ENCODE data around the gene CHST7. TPM values are rescaled to one million over a fixed set of nuclear protein-coding genes. Genes with fewer than 3 reads are reported as not detected.

The CHST7 gene
- total and polyA plus RNA-seq, 2 of the 8 experiments (the other 6 are each of a cell fraction or from before 2014, with no cell fraction given) = 7.9 to 14.1 TPM

GRCh38 chrX:46628460-46629371, 55.2 kb downstream of the CHST7 start (continued):
- TF ChIP-seq SP1 (IDR thresholded peaks at IDR 0.05; ENCODE audit: low read depth, low read length) = no peak
- TF ChIP-seq HDAC2 (IDR thresholded peaks at IDR 0.05; ENCODE audit: borderline replicate concordance in 1 of 2, low read depth in 2 of 2, low read length in 2 of 2) = no peak
- no peak for TF ChIP-seq CBX5 (IDR thresholded peaks at IDR 0.05; ENCODE audit: low read depth, low read length)
- no peak for TF ChIP-seq BACH1 (IDR thresholded peaks at IDR 0.05; ENCODE audit: low read length)
- no peak for TF ChIP-seq CHD7 (IDR thresholded peaks at IDR 0.05; ENCODE audit: insufficient replicate concordance, low read length)
- TF ChIP-seq CHD1 (IDR thresholded peaks at IDR 0.05; ENCODE audit: low read depth, low read length) = no peak

Measured in H1 (cell line).